Endodermal cell (in vitro differentiated cells): ENCODE measurements around the gene PRR16. TPM values are rescaled to one million over a fixed set of nuclear protein-coding genes. Genes with fewer than 3 reads are reported as not detected.

Source experiments
- DNase-seq: peaks from one replicate; pipeline ENCODE4 v3.0.0-alpha.2; 2017
- H3K27ac ChIP-seq: 2 replicates; pipeline ENCODE4 v1.5.1; 2013; ENCODE audit warnings: mild to moderate bottlenecking, low read depth, low read length, moderate library complexity
- H3K27me3 ChIP-seq: 2 replicates; pipeline ENCODE4 v1.6.1; 2013; ENCODE audit warnings: mild to moderate bottlenecking, low read length, moderate library complexity; ENCODE audit not compliant: insufficient read depth, control insufficient read depth, poor library complexity, severe bottlenecking
- H3K36me3 ChIP-seq: 2 replicates; pipeline ENCODE4 v1.7.0; 2013; ENCODE audit warnings: mild to moderate bottlenecking, low read length, moderate library complexity; ENCODE audit not compliant: control insufficient read depth, insufficient read depth
- H3K4me1 ChIP-seq: one replicate; pipeline ENCODE4 v1.7.0; 2013; ENCODE audit warnings: low read length; ENCODE audit not compliant: control insufficient read depth, insufficient read depth
- H3K4me3 ChIP-seq: 2 replicates; pipeline ENCODE4 v1.5.1; 2013; ENCODE audit warnings: mild to moderate bottlenecking, low read length, moderate library complexity
- H3K9ac ChIP-seq: 2 replicates; pipeline ENCODE4 v1.6.1; 2013; ENCODE audit warnings: mild to moderate bottlenecking, low read length, moderate library complexity; ENCODE audit not compliant: poor library complexity, severe bottlenecking; ENCODE audit errors: extremely low read depth
- H3K9me3 ChIP-seq: 2 replicates; pipeline ENCODE4 v1.6.1; 2013; ENCODE audit warnings: mild to moderate bottlenecking, low read length, moderate library complexity; ENCODE audit not compliant: control insufficient read depth
- H3K27ac Mint-ChIP-seq: 2 replicates; pipeline ENCODE4 v1.8.0; 2020; ENCODE audit warnings: mixed read lengths
- H3K27me3 Mint-ChIP-seq: 2 replicates; pipeline ENCODE4 v1.8.0; 2021; ENCODE audit warnings: mild to moderate bottlenecking, mixed read lengths; ENCODE audit not compliant: insufficient read depth
- H3K36me3 Mint-ChIP-seq: 2 replicates; pipeline ENCODE4 v1.8.0; 2020; ENCODE audit warnings: low read depth, mixed read lengths
- H3K4me1 Mint-ChIP-seq: 2 replicates; pipeline ENCODE4 v1.8.0; 2020; ENCODE audit warnings: mixed read lengths
- H3K4me3 Mint-ChIP-seq: 2 replicates; pipeline ENCODE4 v1.8.0; 2020; ENCODE audit warnings: mild to moderate bottlenecking, moderate library complexity, mixed read lengths
- H3K9me3 Mint-ChIP-seq: 2 replicates; pipeline ENCODE4 v1.8.0; 2020; ENCODE audit warnings: mild to moderate bottlenecking, mixed read lengths
- CTCF ChIP-seq: fragments of 200-600 bp; sonication (generic); conservative IDR thresholded peaks from 2 replicates; pipeline ENCODE4 v1.5.0; 2021; ENCODE audit warnings: antibody characterized with exemption, mild to moderate bottlenecking
- WGBS, 2 experiments: methylation state at CpG; one replicate each; pipeline versions ENCODE4 v1.1.5 to v1.1.7; 2013; ENCODE audit warnings: missing lambda C conversion rate in 2 of 2, mixed read lengths in 1 of 2; ENCODE audit not compliant: insufficient coverage in 1 of 2, insufficient read length in 1 of 2; 5-methylcytosine and 5-hydroxymethylcytosine counted together
- total RNA-seq, 2 donors: library from RNA; stranded (reverse); fragmentation: NEBNext Ultra II Directional in 1 of 2; extraction: Animal tissue kit (Norgen Biotek cat#: 25700) in 1 of 2; gene quantifications; 2 replicates in 1 of 2; 3 replicates in 1 of 2; pipeline ENCODE4 v1.2.1, GENCODE V29; 2021

The PRR16 gene
- total RNA-seq, 2 donors from 2014 or later, result 0.53 to 0.64 TPM

GRCh38 chr5:120684213-120684612, 220.1 kb downstream of the PRR16 start:
- H3K36me3 ChIP-seq, result no peaks in the 10 kb centered on the region
- Mint-ChIP-seq H3K27ac (no peak overlapping the region), H3K27me3 (peaks cover 6% of the 10 kb centered on the region)

GRCh38 chr5:120684749-120685415, 220.8 kb downstream of the PRR16 start:
- H3K4me1 Mint-ChIP-seq, result peaks cover 35% of the 10 kb centered on the region
- peaks cover 6% of the 10 kb centered on the region for H3K27me3 Mint-ChIP-seq
- Histone ChIP-seq H3K9ac (no peak overlapping the region), H3K27me3 (no peaks in the 10 kb centered on the region), H3K9me3 (no peaks in the 10 kb centered on the region), H3K4me3 (no peak overlapping the region), H3K27ac (no peak overlapping the region), H3K36me3 (no peaks in the 10 kb centered on the region), H3K4me1 (no peaks in the 10 kb centered on the region)
- H3K9me3 Mint-ChIP-seq, result no peaks in the 10 kb centered on the region
- no peak overlapping the region for H3K4me3 Mint-ChIP-seq
- no peak overlapping the region for H3K27ac Mint-ChIP-seq
- no peaks in the 10 kb centered on the region for H3K36me3 Mint-ChIP-seq
- 43 to 64% methylated on average over 1 to 2 of the region's 2 CpGs for WGBS, 2 experiments
- TF ChIP-seq CTCF, result peak; percentile 79
- DNase-seq, result peak; percentile 76

More at GRCh38 chr5:120684213-120684612, 220.1 kb downstream of the PRR16 start:
- Mint-ChIP-seq H3K4me3 (no peak overlapping the region), H3K36me3 (no peaks in the 10 kb centered on the region), H3K4me1 (peaks cover 35% of the 10 kb centered on the region), H3K9me3 (no peaks in the 10 kb centered on the region)
- no peak for DNase-seq
- TF ChIP-seq CTCF, result no peak
- Histone ChIP-seq H3K4me3 (no peak overlapping the region), H3K4me1 (no peaks in the 10 kb centered on the region), H3K27ac (no peak overlapping the region), H3K9me3 (no peaks in the 10 kb centered on the region), H3K27me3 (no peaks in the 10 kb centered on the region), H3K9ac (no peak overlapping the region)
- 83 to 92% methylated on average over 1 to 2 of the region's 2 CpGs for WGBS, 2 experiments

- Mint-ChIP-seq H3K36me3 (peaks cover 4% of the 10 kb centered on the region), H3K4me1 (no peaks in the 10 kb centered on the region), H3K27me3 (peaks cover 6% of the 10 kb centered on the region), H3K4me3 (no peak overlapping the region), H3K9me3 (no peaks in the 10 kb centered on the region), H3K27ac (no peak overlapping the region)
- H3K27me3 ChIP-seq, result no peaks in the 10 kb centered on the region
- no peaks in the 10 kb centered on the region for H3K4me1 ChIP-seq
- no peaks in the 10 kb centered on the region for H3K36me3 ChIP-seq
- no peak overlapping the region for H3K27ac ChIP-seq
- H3K4me3 ChIP-seq, result no peak overlapping the region
- 67 to 77% methylated on average over 3 to 7 of the region's 9 CpGs for whole genome bisulfite sequencing, 2 experiments
- no peak overlapping the region for H3K9ac ChIP-seq
- no peak for DNase-seq
- no peak for TF ChIP-seq CTCF
- no peaks in the 10 kb centered on the region for H3K9me3 ChIP-seq
Observed at GRCh38 chr5:120690621-120691407, 226.7 kb downstream of the PRR16 start.
